Aorta (tissue), 5 donors: Measurements from ENCODE around the gene TTLL3. TPM values are rescaled to one million over a fixed set of nuclear protein-coding genes. Genes with fewer than 3 reads are reported as not detected.

Source experiments
- ATAC-seq: fragments of 200-7000 bp; cut with Tn5 transposase; one replicate; pipeline ENCODE4 v1.9.1; 2022; ENCODE audit warnings: moderate library complexity; ENCODE audit not compliant: low FRiP score
- DNase-seq, 2 donors: peaks; one replicate each; pipeline ENCODE4 v3.0.0-alpha.2; 2020
- H3K27ac ChIP-seq, 2 donors: one replicate each; pipeline ENCODE4 v1.5.1; 2013; ENCODE audit warnings: low read length in 2 of 2, mild to moderate bottlenecking in 2 of 2, moderate library complexity in 2 of 2, control low read depth in 1 of 2, inconsistent platforms in 1 of 2, low read depth in 1 of 2
- H3K27me3 ChIP-seq, 2 donors: one replicate each; pipeline ENCODE4 v1.6.1; 2013; ENCODE audit warnings: control low read depth in 1 of 2, low read length in 1 of 2, mild to moderate bottlenecking in 1 of 2, moderate library complexity in 1 of 2; ENCODE audit not compliant: insufficient read depth in 2 of 2, control insufficient read depth in 1 of 2
- H3K36me3 ChIP-seq, 2 donors: one replicate each; pipeline ENCODE4 v1.6.1; 2013; ENCODE audit warnings: control low read depth in 1 of 2, low read length in 1 of 2, mild to moderate bottlenecking in 1 of 2; ENCODE audit not compliant: insufficient read depth in 2 of 2, control insufficient read depth in 1 of 2
- H3K4me1 ChIP-seq, 2 donors: one replicate each; pipeline ENCODE4 v1.6.1; 2013; ENCODE audit warnings: low read length in 2 of 2, control low read depth in 1 of 2, mild to moderate bottlenecking in 1 of 2, moderate library complexity in 1 of 2; ENCODE audit not compliant: insufficient read depth in 2 of 2, control insufficient read depth in 1 of 2
- H3K4me3 ChIP-seq, 2 donors: one replicate each; pipeline ENCODE4 v1.5.1; 2013; ENCODE audit warnings: low read length in 2 of 2, control low read depth in 1 of 2, mild to moderate bottlenecking in 1 of 2
- H3K9me3 ChIP-seq: one replicate; pipeline ENCODE4 v1.6.1; 2013; ENCODE audit warnings: mild to moderate bottlenecking, low read length; ENCODE audit not compliant: control insufficient read depth
- WGBS, 2 donors: extraction: QIAGEN DNeasy Blood & Tissue Kit; methylation state at CpG; one replicate each; pipeline ENCODE4 v1.1.7; 2013; 5-methylcytosine and 5-hydroxymethylcytosine counted together
- intact Hi-C, 2 donors: fragments of 100-400 bp; cut with DNase I; formaldehyde crosslinking; loops; one replicate each; pipeline versions ENCODE4 v1.14.2 to v1.15.0; 2022
- polyA plus RNA-seq, 2 donors: library from polyadenylated mRNA; stranded (reverse); fragments of 200-250 nt; gene quantifications; one replicate each; pipeline ENCODE4 v1.2.3, GENCODE V29; 2013
- total RNA-seq, 2 donors: library from RNA; stranded (reverse); fragmentation: NEBNext Ultra II Directional; extraction: Animal tissue kit (Norgen Biotek cat#: 25700); gene quantifications; one replicate each; pipeline ENCODE4 v1.2.1, GENCODE V29; 2021
- donor health status: healthy with polysubstance abuse.
- donor health status: Bipolar disorder and iron deficiency.
- donor health status: DM: no; HTN: no; CAD: no.
- donor health status: DM: no; HTN: no; CAD: no.
- donor health status: DM: yes; HTN: yes; CAD: no.

TTLL3 gene
- total and polyA plus RNA-seq, 4 donors = 12.3 to 120 (median 74.3) TPM

DNA sequence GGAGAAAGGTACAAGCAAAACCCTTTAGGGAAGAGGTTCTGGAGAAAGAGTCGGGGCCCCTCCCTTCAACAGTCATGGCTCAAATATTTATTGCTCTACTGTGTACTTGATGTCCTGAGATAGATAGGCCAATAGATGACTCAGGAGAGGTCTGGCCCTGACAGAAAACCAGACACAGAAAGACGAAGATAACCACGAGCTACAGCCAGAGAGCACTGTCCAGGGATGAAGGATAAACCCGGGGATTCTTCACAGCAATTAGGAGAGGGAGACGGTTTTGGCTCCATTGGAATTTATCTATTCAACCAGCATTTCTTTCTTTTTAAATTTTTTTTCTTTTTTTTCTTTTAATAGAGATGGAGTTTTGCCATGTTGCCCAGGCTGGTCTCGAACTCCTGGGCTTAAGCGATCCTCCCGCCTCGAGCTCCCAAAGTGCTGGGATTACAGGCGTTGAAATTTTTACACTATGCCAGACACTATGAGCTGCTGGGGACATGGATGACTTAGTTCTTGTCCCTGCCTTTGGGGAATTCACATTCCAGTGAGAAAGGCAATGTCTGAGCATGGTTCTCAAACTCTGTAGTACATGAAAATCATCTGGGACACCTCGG, 74.6 kb downstream of the TTLL3 start:
- Histone ChIP-seq H3K4me1 (no peaks in the 10 kb centered on the region), H3K4me3 (no peak overlapping the region), H3K9me3 (no peaks in the 10 kb centered on the region), H3K27ac (no peak overlapping the region), H3K27me3 (no peaks in the 10 kb centered on the region), H3K36me3 (no peaks in the 10 kb centered on the region)
- DNase-seq (no peak), ATAC-seq (no peak)
- WGBS, 2 donors = 80 to 82% methylated on average over 11 of the region's 11 CpGs
- intact Hi-C loops = no loop called here

Other genes with a start within 250 kb of the TTLL3 start
- gene MTMR14, start 160.8 kb upstream of the TTLL3 start, total RNA-seq = 10 to 100 TPM; 28.2 to 34.0 TPM
- 10 to 100 TPM; 12.0 to 34.8 TPM for gene MTMR14, start 160.8 kb upstream of the TTLL3 start, polyA plus RNA-seq
- gene CPNE9, start 106.4 kb upstream of the TTLL3 start, total RNA-seq = not detected
- not detected for gene CPNE9, start 106.4 kb upstream of the TTLL3 start, polyA plus RNA-seq
- gene BRPF1, start 78.5 kb upstream of the TTLL3 start, total RNA-seq = 10 to 100 TPM; 16.6 to 17.6 TPM
- 1 to 10 TPM; 4.1 to 6.6 TPM for gene BRPF1, start 78.5 kb upstream of the TTLL3 start, polyA plus RNA-seq
- 10 to 100 TPM; 25.8 to 32.6 TPM for gene OGG1, start 60.3 kb upstream of the TTLL3 start, total RNA-seq
- 10 to 100 TPM; 15.7 to 25.9 TPM for gene OGG1, start 60.3 kb upstream of the TTLL3 start, polyA plus RNA-seq
- gene CAMK1, start 40.3 kb upstream of the TTLL3 start, total RNA-seq = 10 to 100 TPM; 31.4 to 40.2 TPM
- 10 to 100 TPM; 24.7 to 58.0 TPM for gene CAMK1, start 40.3 kb upstream of the TTLL3 start, polyA plus RNA-seq
- gene TADA3, start 17.8 kb upstream of the TTLL3 start, total RNA-seq = 10 to 100 TPM; 44.9 to 48.3 TPM
- gene TADA3, start 17.8 kb upstream of the TTLL3 start, polyA plus RNA-seq = 10 to 100 TPM; 50.4 to 52.0 TPM
- 100 to 1,000 TPM; 126 to 165 TPM for gene ARPC4, start 17.2 kb upstream of the TTLL3 start, total RNA-seq
- 100 to 1,000 TPM in 1 of 2 donors, 10 to 100 TPM in 1; 98.4 to 165 TPM for gene ARPC4, start 17.2 kb upstream of the TTLL3 start, polyA plus RNA-seq
- gene RPUSD3, start 33.7 kb downstream of the TTLL3 start, total RNA-seq = 10 to 100 TPM; 19.8 to 28.5 TPM
- 10 to 100 TPM; 17.2 to 27.8 TPM for gene RPUSD3, start 33.7 kb downstream of the TTLL3 start, polyA plus RNA-seq
- under 1 TPM in 1 of 2 donors, not detected in 1; 0.87 TPM for gene CIDEC, start 70.0 kb downstream of the TTLL3 start, total RNA-seq
- gene CIDEC, start 70.0 kb downstream of the TTLL3 start, polyA plus RNA-seq = 10 to 100 TPM in 1 of 2 donors, 1 to 10 TPM in 1; 1.1 to 75.3 TPM
- 10 to 100 TPM; 19.8 to 22.7 TPM for gene JAGN1, start 80.3 kb downstream of the TTLL3 start, total RNA-seq
- gene JAGN1, start 80.3 kb downstream of the TTLL3 start, polyA plus RNA-seq = 10 to 100 TPM; 26.0 to 34.1 TPM
- 10 to 100 TPM; 11.0 to 13.7 TPM for gene IL17RE, start 92.6 kb downstream of the TTLL3 start, total RNA-seq
- gene IL17RE, start 92.6 kb downstream of the TTLL3 start, polyA plus RNA-seq = 10 to 100 TPM in 1 of 2 donors, 1 to 10 TPM in 1; 7.0 to 14.5 TPM
- 10 to 100 TPM; 25.6 to 33.8 TPM for gene IL17RC, start 106.8 kb downstream of the TTLL3 start, total RNA-seq
- gene IL17RC, start 106.8 kb downstream of the TTLL3 start, polyA plus RNA-seq = 100 to 1,000 TPM in 1 of 2 donors, 1 to 10 TPM in 1; 8.6 to 108 TPM
- gene CRELD1, start 123.6 kb downstream of the TTLL3 start, total RNA-seq = 10 to 100 TPM; 30.8 to 44.3 TPM
- gene CRELD1, start 123.6 kb downstream of the TTLL3 start, polyA plus RNA-seq = 10 to 100 TPM; 35.7 to 36.2 TPM
- gene PRRT3, start 142.1 kb downstream of the TTLL3 start, total RNA-seq = 1 to 10 TPM; 1.7 to 2.1 TPM
- gene PRRT3, start 142.1 kb downstream of the TTLL3 start, polyA plus RNA-seq = 1 to 10 TPM in 1 of 2 donors, under 1 TPM in 1; 0.25 to 2.4 TPM
- gene EMC3, start 176.6 kb downstream of the TTLL3 start, total RNA-seq = 10 to 100 TPM; 47.8 to 48.8 TPM
- gene EMC3, start 176.6 kb downstream of the TTLL3 start, polyA plus RNA-seq = 10 to 100 TPM; 26.3 to 55.8 TPM
- gene FANCD2, start 216.2 kb downstream of the TTLL3 start, total RNA-seq = 1 to 10 TPM; 1.9 to 5.4 TPM
- gene FANCD2, start 216.2 kb downstream of the TTLL3 start, polyA plus RNA-seq = 1 to 10 TPM in 1 of 2 donors, not detected in 1; 4.7 TPM